Measurements from ENCODE around the gene GDPD4.

DNA sequence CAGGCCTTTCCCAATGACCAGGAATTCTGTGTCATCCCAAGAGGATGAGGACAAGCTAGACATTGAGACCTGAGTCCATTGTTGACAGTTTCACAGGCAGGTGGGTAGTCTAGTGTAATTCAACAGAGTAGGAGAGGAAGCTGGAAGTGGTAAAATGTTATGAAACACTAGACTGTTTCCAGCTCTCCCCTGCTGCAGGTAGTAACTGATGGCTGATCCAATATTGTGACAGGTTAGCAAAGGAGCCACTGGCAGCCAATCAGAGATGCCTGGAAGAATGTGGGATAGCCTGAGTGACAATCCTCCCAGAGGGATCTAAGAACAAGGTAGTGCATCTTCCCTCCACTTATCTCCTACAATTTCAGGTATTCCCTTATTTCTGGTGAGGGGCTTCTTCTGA lies 10.6 kb upstream of the GDPD4 start:
- TF ChIP-seq EP300 (IDR thresholded peaks at IDR 0.05; ENCODE audit: low read depth) (no peak), POLR2AphosphoS5 (IDR thresholded peaks at IDR 0.05) (no peak), POLR2A (IDR thresholded peaks at IDR 0.05) (no peak)
- TF ChIP-seq, protein P1, sequence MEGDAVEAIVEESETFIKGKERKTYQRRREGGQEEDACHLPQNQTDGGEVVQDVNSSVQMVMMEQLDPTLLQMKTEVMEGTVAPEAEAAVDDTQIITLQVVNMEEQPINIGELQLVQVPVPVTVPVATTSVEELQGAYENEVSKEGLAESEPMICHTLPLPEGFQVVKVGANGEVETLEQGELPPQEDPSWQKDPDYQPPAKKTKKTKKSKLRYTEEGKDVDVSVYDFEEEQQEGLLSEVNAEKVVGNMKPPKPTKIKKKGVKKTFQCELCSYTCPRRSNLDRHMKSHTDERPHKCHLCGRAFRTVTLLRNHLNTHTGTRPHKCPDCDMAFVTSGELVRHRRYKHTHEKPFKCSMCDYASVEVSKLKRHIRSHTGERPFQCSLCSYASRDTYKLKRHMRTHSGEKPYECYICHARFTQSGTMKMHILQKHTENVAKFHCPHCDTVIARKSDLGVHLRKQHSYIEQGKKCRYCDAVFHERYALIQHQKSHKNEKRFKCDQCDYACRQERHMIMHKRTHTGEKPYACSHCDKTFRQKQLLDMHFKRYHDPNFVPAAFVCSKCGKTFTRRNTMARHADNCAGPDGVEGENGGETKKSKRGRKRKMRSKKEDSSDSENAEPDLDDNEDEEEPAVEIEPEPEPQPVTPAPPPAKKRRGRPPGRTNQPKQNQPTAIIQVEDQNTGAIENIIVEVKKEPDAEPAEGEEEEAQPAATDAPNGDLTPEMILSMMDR (IDR thresholded peaks at IDR 0.05), result no peak

Data from transverse colon (tissue), 4 donors.